ENCODE data around the gene ABLIM2. TPM values are rescaled to one million over a fixed set of nuclear protein-coding genes. Genes with fewer than 3 reads are reported as not detected.

ABLIM2 gene
- polyA plus RNA-seq, 4 donors: 1.1 to 12.7 (median 4.4) TPM

DNA sequence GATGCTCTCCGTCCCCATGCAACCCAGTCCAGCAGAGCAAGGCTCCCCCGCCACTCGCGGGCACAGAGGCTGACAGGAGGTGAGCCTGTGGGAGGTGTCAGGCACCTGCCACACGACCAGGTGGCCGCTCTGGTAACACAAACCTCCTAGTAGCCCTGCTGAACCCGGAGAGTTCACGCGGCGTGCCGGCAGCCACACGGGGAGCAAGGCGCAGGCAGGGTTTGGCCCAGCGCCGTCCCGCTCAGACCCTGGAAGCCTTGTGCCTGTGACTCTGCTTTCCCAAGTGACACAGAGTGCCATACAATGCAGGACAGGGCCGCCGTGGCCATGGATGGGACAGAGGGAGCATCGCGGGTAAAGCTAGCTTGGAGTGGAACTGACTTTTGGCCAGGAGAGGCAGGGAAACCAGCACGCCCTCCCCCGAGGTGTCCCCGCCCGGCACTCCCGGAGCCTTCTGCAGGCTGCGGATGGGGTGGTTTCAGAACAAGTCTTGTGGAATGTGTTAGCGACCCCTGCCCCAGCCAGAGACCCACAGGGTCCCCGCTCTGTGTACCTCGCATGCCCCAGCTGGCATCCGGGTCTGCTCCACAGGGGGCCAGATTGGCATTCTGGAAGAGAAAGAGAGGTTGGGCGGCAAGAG, 174.2 kb downstream of the ABLIM2 start:
- WGBS, 3 donors: 22 to 72% (median 51%) methylated on average over 30 to 31 of the region's 31 CpGs
- peak overlapping the region in 1 of 3 donors; percentile 35 for H3K4me3 ChIP-seq (ENCODE audit: low read depth in 1 of 3, low read length in 3 of 3)
- peak; percentile 20 to 47 for DNase-seq

DNA sequence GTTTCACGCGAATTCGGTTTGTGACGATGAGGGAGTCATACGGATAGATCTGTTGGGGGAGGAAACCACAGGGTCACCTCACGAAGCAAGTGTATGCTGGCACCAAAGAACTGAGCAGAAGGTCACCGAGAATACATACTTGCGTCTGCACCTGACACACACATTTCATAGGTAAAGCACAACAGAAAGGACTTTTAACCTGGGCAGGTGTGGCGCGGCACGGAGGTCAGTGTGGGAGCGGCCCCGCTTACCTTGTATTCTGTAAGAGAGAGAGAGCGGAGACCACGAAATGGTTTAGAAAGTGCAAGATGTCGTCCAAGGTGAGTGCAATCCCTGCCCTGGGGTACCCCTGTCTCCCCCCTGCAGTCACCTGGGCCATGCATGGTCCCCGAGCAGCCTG, 175.3 kb downstream of the ABLIM2 start:
- H3K27me3 ChIP-seq (ENCODE audit: control insufficient read depth in 3 of 3, insufficient read depth in 3 of 3, low read length in 3 of 3): no peaks in the 10 kb centered on the region
- FAIRE-seq: no peak
- DNase-seq: peak; percentile 79 to 88
- H3K36me3 ChIP-seq (ENCODE audit: control insufficient read depth in 3 of 3, insufficient read depth in 2 of 3, low read depth in 1 of 3, low read length in 3 of 3): no peaks in the 10 kb centered on the region
- H3K9me3 ChIP-seq (ENCODE audit: control insufficient read depth in 2 of 2, insufficient read depth in 1 of 2, low read depth in 1 of 2, low read length in 1 of 2): no peaks in the 10 kb centered on the region
- H3K4me1 ChIP-seq (ENCODE audit: control insufficient read depth in 3 of 3, insufficient read depth in 2 of 3, low read depth in 1 of 3, low read length in 2 of 3): peaks cover 0 to 57% (median 9%) of the 10 kb centered on the region in 3 donors
- H3K27ac ChIP-seq (ENCODE audit: low read depth in 1 of 3, low read length in 2 of 3): peak overlapping the region; percentile 40 to 56 (median 52)
- WGBS, 3 donors: 22 to 67% (median 45%) methylated on average over 17 of the region's 17 CpGs
- H3K4me3 ChIP-seq (ENCODE audit: low read depth in 1 of 3, low read length in 3 of 3): peak overlapping the region in 1 of 3 donors; percentile 35

More for the DNA sequence above, 174.2 kb downstream of the ABLIM2 start:
- no peak for FAIRE-seq
- Histone ChIP-seq H3K27ac (ENCODE audit: low read depth in 1 of 3, low read length in 2 of 3) (peak overlapping the region in 1 of 3 donors; percentile 50), H3K27me3 (ENCODE audit: control insufficient read depth in 3 of 3, insufficient read depth in 3 of 3, low read length in 3 of 3) (no peaks in the 10 kb centered on the region), H3K9me3 (ENCODE audit: control insufficient read depth in 2 of 2, insufficient read depth in 1 of 2, low read depth in 1 of 2, low read length in 1 of 2) (peaks cover 0 to 3% of the 10 kb centered on the region in 2 donors), H3K36me3 (ENCODE audit: control insufficient read depth in 3 of 3, insufficient read depth in 2 of 3, low read depth in 1 of 3, low read length in 3 of 3) (no peaks in the 10 kb centered on the region), H3K4me1 (ENCODE audit: control insufficient read depth in 3 of 3, insufficient read depth in 2 of 3, low read depth in 1 of 3, low read length in 2 of 3) (peaks cover 0 to 45% (median 9%) of the 10 kb centered on the region in 3 donors)

DNA sequence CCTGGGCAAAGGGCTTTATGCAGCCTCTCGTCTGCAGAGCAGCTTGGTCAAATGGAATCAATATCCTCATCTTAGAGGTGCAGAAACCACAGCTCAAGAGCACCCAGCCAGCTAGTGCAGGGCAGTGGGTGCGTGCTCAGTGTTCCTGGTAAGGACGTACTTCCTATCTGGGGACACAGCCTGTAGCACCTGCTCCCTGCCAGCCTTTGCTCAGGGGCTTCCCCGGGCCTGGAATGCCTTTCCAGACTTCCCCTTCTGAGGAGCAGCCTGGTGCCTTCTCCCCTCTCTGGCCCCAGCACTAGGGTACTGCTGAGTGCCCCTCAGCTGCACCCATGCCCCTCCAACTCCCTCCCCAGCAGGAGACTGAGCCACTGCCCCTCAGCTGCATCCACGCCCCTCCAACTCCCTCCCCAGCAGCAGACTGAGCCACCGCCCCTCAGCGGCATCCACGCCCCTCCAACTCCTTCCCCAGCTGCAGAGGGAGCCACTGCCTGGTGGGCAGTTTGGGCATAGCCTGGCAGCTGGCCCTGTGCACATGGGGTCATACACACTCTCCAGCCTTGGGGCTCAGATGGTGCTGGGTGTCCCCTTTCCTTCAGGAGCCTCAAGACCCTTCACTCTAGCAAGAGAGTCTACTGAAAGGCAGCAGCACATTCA, 176.7 kb downstream of the ABLIM2 start:
- Histone ChIP-seq H3K27ac (ENCODE audit: low read depth in 1 of 3, low read length in 2 of 3) (peak overlapping the region in 2 of 3 donors; percentile 4 to 32), H3K9me3 (ENCODE audit: control insufficient read depth in 2 of 2, insufficient read depth in 1 of 2, low read depth in 1 of 2, low read length in 1 of 2) (no peaks in the 10 kb centered on the region), H3K4me1 (ENCODE audit: control insufficient read depth in 3 of 3, insufficient read depth in 2 of 3, low read depth in 1 of 3, low read length in 2 of 3) (peaks cover 0 to 63% (median 9%) of the 10 kb centered on the region in 3 donors), H3K27me3 (ENCODE audit: control insufficient read depth in 3 of 3, insufficient read depth in 3 of 3, low read length in 3 of 3) (no peaks in the 10 kb centered on the region), H3K36me3 (ENCODE audit: control insufficient read depth in 3 of 3, insufficient read depth in 2 of 3, low read depth in 1 of 3, low read length in 3 of 3) (no peaks in the 10 kb centered on the region), H3K4me3 (ENCODE audit: low read depth in 1 of 3, low read length in 3 of 3) (peak overlapping the region in 1 of 3 donors; percentile 35)
- FAIRE-seq (no peak), DNase-seq (peak; percentile 66)
- 12 to 61% (median 24%) methylated on average over 8 of the region's 8 CpGs for WGBS, 3 donors

DNA sequence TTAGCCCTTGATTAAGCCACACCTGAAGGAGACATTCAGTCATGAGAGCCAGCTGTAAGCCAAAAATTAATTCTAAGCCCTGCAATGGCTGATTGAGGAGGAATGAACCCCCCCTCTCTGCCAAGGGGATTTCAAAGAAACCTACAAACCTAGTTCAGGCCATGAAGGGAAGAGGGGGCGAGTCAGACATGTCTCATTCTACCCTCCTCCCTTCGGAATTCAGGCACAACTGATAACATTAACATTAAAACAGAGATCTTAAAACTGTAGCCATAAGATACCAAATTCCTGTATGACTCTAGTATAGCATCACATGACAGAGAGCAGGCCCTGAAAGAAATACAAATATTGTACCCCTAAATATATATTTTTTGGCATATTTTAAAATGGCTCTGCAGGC, 178.6 kb downstream of the ABLIM2 start:
- no peak for FAIRE-seq
- no peak overlapping the region for H3K4me3 ChIP-seq (ENCODE audit: low read depth in 1 of 3, low read length in 3 of 3)
- peaks cover 0 to 51% (median 3%) of the 10 kb centered on the region in 3 donors for H3K4me1 ChIP-seq (ENCODE audit: control insufficient read depth in 3 of 3, insufficient read depth in 2 of 3, low read depth in 1 of 3, low read length in 2 of 3)
- no peaks in the 10 kb centered on the region for H3K27me3 ChIP-seq (ENCODE audit: control insufficient read depth in 3 of 3, insufficient read depth in 3 of 3, low read length in 3 of 3)
- H3K9me3 ChIP-seq (ENCODE audit: control insufficient read depth in 2 of 2, insufficient read depth in 1 of 2, low read depth in 1 of 2, low read length in 1 of 2): no peaks in the 10 kb centered on the region
- no peak for DNase-seq
- WGBS, 3 donors: 72 to 88% (median 73%) methylated on average over 2 of the region's 2 CpGs
- H3K36me3 ChIP-seq (ENCODE audit: control insufficient read depth in 3 of 3, insufficient read depth in 2 of 3, low read depth in 1 of 3, low read length in 3 of 3): no peaks in the 10 kb centered on the region
- H3K27ac ChIP-seq (ENCODE audit: low read depth in 1 of 3, low read length in 2 of 3): peak overlapping the region in 2 of 3 donors; percentile 40 to 87

DNA sequence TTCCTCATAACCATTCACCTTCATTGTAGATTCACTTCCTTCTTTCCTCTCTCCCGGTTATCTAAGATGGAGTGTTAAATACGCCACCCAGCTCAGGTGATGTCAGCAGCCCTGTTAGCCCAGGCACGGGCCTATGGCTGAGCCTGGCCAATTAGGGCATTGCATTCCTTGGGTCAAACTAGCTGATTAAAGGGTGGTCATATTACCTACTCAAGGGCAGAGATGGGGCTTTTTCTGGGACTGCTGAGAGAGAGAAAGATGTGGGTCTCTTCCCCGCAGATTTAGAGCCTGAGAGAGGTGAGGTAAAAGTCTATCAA, 179.0 kb downstream of the ABLIM2 start:
- Histone ChIP-seq H3K27me3 (ENCODE audit: control insufficient read depth in 3 of 3, insufficient read depth in 3 of 3, low read length in 3 of 3) (no peaks in the 10 kb centered on the region), H3K27ac (ENCODE audit: low read depth in 1 of 3, low read length in 2 of 3) (peak overlapping the region; percentile 40 to 87 (median 70)), H3K36me3 (ENCODE audit: control insufficient read depth in 3 of 3, insufficient read depth in 2 of 3, low read depth in 1 of 3, low read length in 3 of 3) (no peaks in the 10 kb centered on the region), H3K9me3 (ENCODE audit: control insufficient read depth in 2 of 2, insufficient read depth in 1 of 2, low read depth in 1 of 2, low read length in 1 of 2) (no peaks in the 10 kb centered on the region), H3K4me1 (ENCODE audit: control insufficient read depth in 3 of 3, insufficient read depth in 2 of 3, low read depth in 1 of 3, low read length in 2 of 3) (peaks cover 0 to 51% (median 3%) of the 10 kb centered on the region in 3 donors), H3K4me3 (ENCODE audit: low read depth in 1 of 3, low read length in 3 of 3) (no peak overlapping the region)
- FAIRE-seq: no peak
- 39 to 66% (median 50%) methylated on average over 4 of the region's 4 CpGs for WGBS, 3 donors
- no peak for DNase-seq

DNA sequence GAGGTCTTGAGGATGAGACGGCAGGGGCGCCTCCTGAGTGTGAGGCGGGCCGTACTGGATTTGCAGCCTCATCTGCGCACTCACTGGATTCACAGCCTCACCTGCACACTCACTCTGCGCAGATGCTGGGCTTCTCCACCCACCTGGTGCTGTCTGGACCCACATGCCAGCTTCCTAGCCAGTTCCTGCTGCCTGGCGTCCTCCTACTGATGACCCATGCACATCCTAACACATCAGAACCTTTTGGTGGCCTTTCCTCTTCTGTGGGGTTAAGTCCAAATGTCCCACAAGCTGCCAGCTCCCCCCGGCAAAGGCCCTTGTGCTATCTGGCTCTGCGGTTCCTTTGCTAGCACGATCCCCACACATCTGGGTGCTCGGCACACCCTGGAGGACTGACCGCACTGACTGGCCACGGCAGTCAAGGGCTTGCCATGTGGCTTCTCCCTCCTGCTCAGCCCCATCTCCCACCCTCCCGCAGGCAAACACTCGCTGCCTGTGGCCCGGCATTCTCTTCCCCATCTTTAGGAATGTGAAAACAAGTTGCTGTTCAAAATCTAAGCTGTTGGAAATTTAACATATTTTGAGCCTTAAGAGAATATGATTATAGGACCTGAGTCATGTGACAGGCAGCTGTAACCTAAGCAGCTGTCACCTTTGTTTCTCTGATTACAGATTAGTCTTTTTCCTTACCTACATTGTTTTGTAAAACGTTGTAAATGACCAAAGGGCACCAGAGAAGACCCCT, 179.5 kb downstream of the ABLIM2 start:
- Histone ChIP-seq H3K27ac (ENCODE audit: low read depth in 1 of 3, low read length in 2 of 3) (peak overlapping the region; percentile 70 to 90 (median 87)), H3K4me3 (ENCODE audit: low read depth in 1 of 3, low read length in 3 of 3) (no peak overlapping the region), H3K27me3 (ENCODE audit: control insufficient read depth in 3 of 3, insufficient read depth in 3 of 3, low read length in 3 of 3) (no peaks in the 10 kb centered on the region), H3K9me3 (ENCODE audit: control insufficient read depth in 2 of 2, insufficient read depth in 1 of 2, low read depth in 1 of 2, low read length in 1 of 2) (no peaks in the 10 kb centered on the region), H3K4me1 (ENCODE audit: control insufficient read depth in 3 of 3, insufficient read depth in 2 of 3, low read depth in 1 of 3, low read length in 2 of 3) (peaks cover 0 to 46% (median 3%) of the 10 kb centered on the region in 3 donors), H3K36me3 (ENCODE audit: control insufficient read depth in 3 of 3, insufficient read depth in 2 of 3, low read depth in 1 of 3, low read length in 3 of 3) (no peaks in the 10 kb centered on the region)
- 45 to 62% (median 46%) methylated on average over 16 to 17 of the region's 17 CpGs for whole genome bisulfite sequencing, 3 donors
- FAIRE-seq: no peak
- peak; percentile 9 to 68 for DNase-seq

DNA sequence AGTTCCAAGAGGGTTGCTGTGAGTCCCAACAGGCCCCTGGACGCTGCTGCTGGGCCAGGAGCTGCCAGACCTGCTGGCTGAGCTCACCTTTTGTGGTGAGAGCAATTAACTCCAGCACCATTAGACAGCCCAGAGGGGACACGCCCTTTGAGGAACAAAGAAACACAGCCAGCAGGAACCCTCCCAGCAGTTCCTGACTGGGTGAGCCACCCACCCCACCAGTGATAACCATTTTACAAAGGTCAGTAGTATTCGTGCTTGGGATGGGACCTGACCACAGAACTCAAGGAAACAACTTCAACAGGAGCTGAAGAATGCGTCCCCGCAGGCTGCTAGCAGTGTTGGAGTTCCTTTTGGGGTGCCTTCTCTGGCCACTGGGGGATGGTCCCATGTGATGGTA, 180.1 kb downstream of the ABLIM2 start:
- no peak overlapping the region for H3K4me3 ChIP-seq (ENCODE audit: low read depth in 1 of 3, low read length in 3 of 3)
- whole genome bisulfite sequencing, 3 donors: 11 to 43% (median 32%) methylated on average over 5 of the region's 5 CpGs
- peak overlapping the region; percentile 70 to 90 (median 87) for H3K27ac ChIP-seq (ENCODE audit: low read depth in 1 of 3, low read length in 2 of 3)
- no peaks in the 10 kb centered on the region for H3K36me3 ChIP-seq (ENCODE audit: control insufficient read depth in 3 of 3, insufficient read depth in 2 of 3, low read depth in 1 of 3, low read length in 3 of 3)
- DNase-seq (peak; percentile 86 to 88), FAIRE-seq (no peak)
- H3K27me3 ChIP-seq (ENCODE audit: control insufficient read depth in 3 of 3, insufficient read depth in 3 of 3, low read length in 3 of 3): no peaks in the 10 kb centered on the region
- H3K9me3 ChIP-seq (ENCODE audit: control insufficient read depth in 2 of 2, insufficient read depth in 1 of 2, low read depth in 1 of 2, low read length in 1 of 2): no peaks in the 10 kb centered on the region
- H3K4me1 ChIP-seq (ENCODE audit: control insufficient read depth in 3 of 3, insufficient read depth in 2 of 3, low read depth in 1 of 3, low read length in 2 of 3): peaks cover 0 to 44% (median 3%) of the 10 kb centered on the region in 3 donors

DNA sequence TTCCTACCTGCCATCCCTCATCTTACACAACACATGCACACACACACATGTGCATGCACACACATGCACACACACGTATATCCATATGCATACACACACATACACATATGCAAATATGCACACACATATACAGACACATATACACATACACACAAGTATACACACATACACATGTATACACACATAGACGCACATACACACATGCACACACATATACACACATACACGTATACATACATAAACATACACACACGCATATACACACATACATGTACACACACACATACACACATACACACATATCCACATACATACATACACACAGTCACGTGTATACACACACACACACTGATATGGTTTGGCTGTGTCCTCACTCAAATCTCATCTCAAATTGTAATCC, 182.0 kb downstream of the ABLIM2 start:
- Histone ChIP-seq H3K27ac (ENCODE audit: low read depth in 1 of 3, low read length in 2 of 3) (no peak overlapping the region), H3K4me3 (ENCODE audit: low read depth in 1 of 3, low read length in 3 of 3) (no peak overlapping the region), H3K36me3 (ENCODE audit: control insufficient read depth in 3 of 3, insufficient read depth in 2 of 3, low read depth in 1 of 3, low read length in 3 of 3) (peaks cover 0 to 10% (median 0%) of the 10 kb centered on the region in 3 donors), H3K4me1 (ENCODE audit: control insufficient read depth in 3 of 3, insufficient read depth in 2 of 3, low read depth in 1 of 3, low read length in 2 of 3) (peaks cover 0 to 47% (median 3%) of the 10 kb centered on the region in 3 donors), H3K9me3 (ENCODE audit: control insufficient read depth in 2 of 2, insufficient read depth in 1 of 2, low read depth in 1 of 2, low read length in 1 of 2) (no peaks in the 10 kb centered on the region), H3K27me3 (ENCODE audit: control insufficient read depth in 3 of 3, insufficient read depth in 3 of 3, low read length in 3 of 3) (no peaks in the 10 kb centered on the region)
- 93 to 96% (median 95%) methylated on average over 5 of the region's 5 CpGs for WGBS, 3 donors
- FAIRE-seq (no peak), DNase-seq (no peak)

Data from small intestine (tissue), 7 donors.